HCT116 (cell line): ENCODE data around the gene HESX1. TPM values are rescaled to one million over a fixed set of nuclear protein-coding genes. Genes with fewer than 3 reads are reported as not detected.

Experiments
- ATAC-seq: fragments of 200-7000 bp; cut with Tn5 transposase; 2 replicates; pipeline ENCODE4 v1.9.1; 2020; ENCODE audit warnings: mild to moderate bottlenecking, moderate library complexity
- BruUV-seq: library from RNA; stranded (reverse); fragments of 400-500 nt; replicated peaks from 2 replicates; lab custom pipeline; 2021; lab: Mats Ljungman, UMichigan
- CTCF ChIA-PET: fragments of 300-600 bp; sonication (Branson Sonifier 250); formaldehyde crosslinking; loops from one replicate; lab custom pipeline; 2021; ENCODE audit warnings: antibody characterized with exemption; lab: Charles Lee
- POLR2A ChIA-PET: fragments of 300-600, 350-600 bp; sonication (Branson Sonifier 250); formaldehyde crosslinking; loops from one replicate; lab custom pipeline; 2021; ENCODE audit warnings: antibody characterized with exemption; lab: Charles Lee
- RAD21 ChIA-PET, 2 experiments: fragments of 300-600 bp; sonication (Branson Sonifier 250); formaldehyde crosslinking; loops; one replicate each; lab custom pipeline; 2023; ENCODE audit warnings: low total read pairs in 2 of 2; ENCODE audit not compliant: uncharacterized antibody in 2 of 2, unreplicated experiment in 2 of 2, low non-redundant PET in 1 of 2; lab: Charles Lee
- DNase-seq: peaks from one replicate; pipeline ENCODE4 v3.0.0-alpha.2; 2010; ENCODE audit warnings: low read depth, low spot score
- H2AFZ ChIP-seq: fragments of 200-600 bp; shearing (Covaris generic), sonication (generic); 2 replicates; pipeline ENCODE4 v1.6.1; 2017; ENCODE audit warnings: low read depth, mixed run types, mixed read lengths, antibody characterized with exemption, low read length; ENCODE audit not compliant: poor library complexity, severe bottlenecking
- H3K27ac ChIP-seq: 2 replicates; pipeline ENCODE4 v1.5.1; 2012; ENCODE audit warnings: low read depth, low read length
- H3K27me3 ChIP-seq: fragments of 200-600 bp; sonication (generic); 2 replicates; pipeline ENCODE4 v1.6.1; 2016; ENCODE audit warnings: mixed run types, low read length, mixed read lengths; ENCODE audit not compliant: insufficient read depth
- H3K36me3 ChIP-seq, 2 experiments: fragments of 200-500 bp in 1 of 2; fragments of 200-600 bp in 1 of 2; sonication (Bioruptor generic) in 1 of 2; sonication (generic) in 1 of 2; 2 replicates each; pipeline versions ENCODE4 v1.5.1 to v1.6.1; 2014 to 2016; ENCODE audit warnings: low read length in 2 of 2, inconsistent platforms in 1 of 2, mixed read lengths in 1 of 2, mixed run types in 1 of 2; ENCODE audit not compliant: insufficient read depth in 2 of 2, control insufficient read depth in 1 of 2
- H3K4me1 ChIP-seq, 2 experiments: fragments of 200-600 bp in 1 of 2; sonication (generic) in 1 of 2; 2 replicates each; pipeline versions ENCODE4 v1.5.1 to v1.6.1; 2012 to 2017; ENCODE audit warnings: low read length in 2 of 2, inconsistent platforms in 1 of 2, mild to moderate bottlenecking in 1 of 2, mixed read lengths in 1 of 2, mixed run types in 1 of 2, moderate library complexity in 1 of 2; ENCODE audit not compliant: insufficient read depth in 2 of 2, control insufficient read depth in 1 of 2
- H3K4me2 ChIP-seq: fragments of 200-600 bp; sonication (generic); 2 replicates; pipeline ENCODE4 v1.6.1; 2017; ENCODE audit warnings: mixed run types, low read length, mixed read lengths
- H3K4me3 ChIP-seq, 2 experiments: fragments of 200-600 bp in 1 of 2; sonication (generic) in 1 of 2; replicated peaks in 1 of 2; 2 replicates each; pipeline ENCODE4 v1.5.1; 2011 to 2016; ENCODE audit warnings: low read length in 2 of 2, control low read depth in 1 of 2, low read depth in 1 of 2, mild to moderate bottlenecking in 1 of 2, mixed read lengths in 1 of 2, mixed run types in 1 of 2
- H3K79me2 ChIP-seq: fragments of 200-600 bp; sonication (generic); 2 replicates; pipeline ENCODE4 v1.6.1; 2017; ENCODE audit warnings: mild to moderate bottlenecking, mixed run types, low read length, moderate library complexity, mixed read lengths; ENCODE audit not compliant: insufficient read depth
- H3K9ac ChIP-seq: fragments of 200-600 bp; sonication (generic); 2 replicates; pipeline ENCODE4 v1.6.1; 2016; ENCODE audit warnings: low read length, mixed read lengths
- H3K9me2 ChIP-seq: fragments of 200-600 bp; sonication (generic), shearing (Covaris generic); 2 replicates; pipeline ENCODE4 v1.6.1; 2017; ENCODE audit warnings: mixed run types, mild to moderate bottlenecking, moderate library complexity; ENCODE audit not compliant: insufficient read depth
- H3K9me3 ChIP-seq, 2 experiments: fragments of 200-500 bp in 1 of 2; fragments of 200-600 bp in 1 of 2; sonication (Bioruptor generic) in 1 of 2; sonication (generic) in 1 of 2; 2 replicates each; pipeline ENCODE4 v1.6.1; 2014 to 2017; ENCODE audit warnings: low read length in 2 of 2, mixed read lengths in 2 of 2, inconsistent platforms in 1 of 2, low read depth in 1 of 2, mild to moderate bottlenecking in 1 of 2, mixed run types in 1 of 2, moderate library complexity in 1 of 2; ENCODE audit not compliant: control insufficient read depth in 1 of 2, insufficient read depth in 1 of 2
- H4K20me1 ChIP-seq: fragments of 200-600 bp; sonication (generic), shearing (Covaris generic); 2 replicates; pipeline ENCODE4 v1.6.1; 2017; ENCODE audit warnings: mixed run types, mild to moderate bottlenecking, moderate library complexity; ENCODE audit not compliant: insufficient read depth
- CBX3 ChIP-seq: IDR thresholded peaks from 2 replicates; pipeline ENCODE4 v1.6.1; 2012; ENCODE audit warnings: low read depth
- CEBPB ChIP-seq: IDR thresholded peaks from 2 replicates; pipeline ENCODE4 v1.6.1; 2012; ENCODE audit warnings: low read depth
- EGR1 ChIP-seq: IDR thresholded peaks from 2 replicates; pipeline ENCODE4 v1.6.1; 2012; ENCODE audit warnings: low read depth
- EZH2 ChIP-seq: fragments of 200-600 bp; sonication (generic); IDR thresholded peaks from 2 replicates; pipeline ENCODE4 v1.6.1; 2017; ENCODE audit warnings: antibody characterized with exemption, mixed run types
- EZH2phosphoT487 ChIP-seq: fragments of 200-600 bp; IDR thresholded peaks from 2 replicates; pipeline ENCODE4 v1.6.1; 2018; ENCODE audit warnings: antibody characterized with exemption, borderline replicate concordance
- POLR2A ChIP-seq: IDR thresholded peaks from 2 replicates; pipeline ENCODE4 v1.7.0; 2011; ENCODE audit warnings: borderline replicate concordance; ENCODE audit not compliant: insufficient read depth, insufficient read length; ENCODE audit errors: extremely low read depth
- POLR2AphosphoS5 ChIP-seq: IDR thresholded peaks from 2 replicates; pipeline ENCODE4 v1.6.1; 2011; ENCODE audit warnings: mild to moderate bottlenecking, low read depth, low read length, moderate library complexity
- RAD21 ChIP-seq: IDR thresholded peaks from 2 replicates; pipeline ENCODE4 v1.6.1; 2012; ENCODE audit warnings: low read depth, mild to moderate bottlenecking
- REST ChIP-seq: IDR thresholded peaks from 2 replicates; pipeline ENCODE4 v1.6.1; 2012; ENCODE audit warnings: low read depth
- SIN3A ChIP-seq: IDR thresholded peaks from 2 replicates; pipeline ENCODE4 v1.6.1; 2012; ENCODE audit warnings: low read depth
- SP1 ChIP-seq: IDR thresholded peaks from 2 replicates; pipeline ENCODE4 v1.6.1; 2012; ENCODE audit warnings: low read depth
- SRF ChIP-seq: IDR thresholded peaks from 2 replicates; pipeline ENCODE4 v1.6.1; 2012; ENCODE audit warnings: low read depth
- TCF7L2 ChIP-seq: IDR thresholded peaks from 2 replicates; pipeline ENCODE4 v1.7.0; 2011; ENCODE audit warnings: borderline replicate concordance, inconsistent platforms; ENCODE audit not compliant: insufficient read depth, insufficient read length; ENCODE audit errors: extremely low read depth
- YY1 ChIP-seq: IDR thresholded peaks from 2 replicates; pipeline ENCODE4 v1.6.1; 2011; ENCODE audit warnings: low read length, low read depth, moderate library complexity, mild to moderate bottlenecking; ENCODE audit not compliant: insufficient replicate concordance; ENCODE audit errors: extremely low read depth
- ZNF274 ChIP-seq: fragments of 200-500 bp; sonication (Bioruptor generic); IDR thresholded peaks from 2 replicates; pipeline ENCODE4 v1.6.1; 2014; ENCODE audit warnings: mild to moderate bottlenecking, low read depth, low read length, inconsistent platforms
- intact Hi-C: fragments of 100-400 bp; cut with micrococcal nuclease; formaldehyde crosslinking; loops from 2 replicates; pipeline ENCODE4 v1.10.0; 2022
- total RNA-seq: library from RNA; stranded (reverse); gene quantifications from one replicate; pipeline ENCODE4 v1.2.1, GENCODE V29; 2021; ENCODE audit not compliant: unreplicated experiment
- TF ChIP-seq, protein P1 (sequence below): IDR thresholded peaks from 2 replicates; pipeline ENCODE4 v1.6.1; 2012

Gene HESX1
- total RNA-seq, 1 experiment from 2014 or later = 2.1 TPM

DNA sequence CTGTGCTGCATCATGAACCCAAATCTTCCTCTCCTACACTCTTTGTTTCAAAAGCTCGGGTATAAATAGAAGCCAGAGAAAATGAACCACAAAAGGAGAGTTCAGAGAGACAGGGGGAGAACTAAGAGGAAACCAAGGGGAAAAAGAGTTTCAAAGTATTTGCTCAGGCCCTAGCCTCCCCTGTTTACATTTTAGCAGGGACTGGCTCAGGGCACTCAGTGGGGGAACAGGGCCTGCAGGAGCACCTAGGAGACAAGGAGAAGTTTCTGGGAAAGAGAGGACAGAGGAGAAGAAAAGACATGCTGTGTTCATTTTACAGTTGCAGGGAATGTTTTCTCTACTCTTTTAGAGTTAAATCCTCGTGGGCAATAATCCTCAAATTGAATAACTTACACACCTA lies 26.1 kb downstream of the HESX1 start:
- H3K27ac ChIP-seq = no peak overlapping the region
- no peaks in the 10 kb centered on the region for H3K79me2 ChIP-seq
- no peak for TF ChIP-seq ZNF274
- no peak for TF ChIP-seq SP1
- CTCF ChIA-PET = no interaction called here
- intact Hi-C loops = loop anchor here (5.0 to 10.0 kb wide), 4 partner anchors 54 to 681 kb away; partner anchors contain the start of gene APPL1
- H3K4me3 ChIP-seq = no peak overlapping the region
- H3K9me2 ChIP-seq = no peaks in the 10 kb centered on the region
- H2AFZ ChIP-seq = no peak overlapping the region
- peaks cover 0 to 15% of the 10 kb centered on the region in 2 experiments; a peak in 3 of 4 replicates for H3K4me1 ChIP-seq
- H3K27me3 ChIP-seq = no peaks in the 10 kb centered on the region
- DNase-seq (no peak), ATAC-seq (no peak)
- BruUV-seq = no TSS peak
- no peaks in the 10 kb centered on the region for H4K20me1 ChIP-seq
- no peaks in the 10 kb centered on the region for H3K36me3 ChIP-seq
- RAD21 ChIA-PET = no interaction called here
- H3K9me3 ChIP-seq = no peaks in the 10 kb centered on the region
- POLR2A ChIA-PET = interaction anchor here (1.0 kb wide), 1 partner anchor 54 kb away, joined by 3 read pairs; the partner anchor contains the start of gene APPL1
- no peak overlapping the region for H3K9ac ChIP-seq
- H3K4me2 ChIP-seq = no peak overlapping the region

DNA sequence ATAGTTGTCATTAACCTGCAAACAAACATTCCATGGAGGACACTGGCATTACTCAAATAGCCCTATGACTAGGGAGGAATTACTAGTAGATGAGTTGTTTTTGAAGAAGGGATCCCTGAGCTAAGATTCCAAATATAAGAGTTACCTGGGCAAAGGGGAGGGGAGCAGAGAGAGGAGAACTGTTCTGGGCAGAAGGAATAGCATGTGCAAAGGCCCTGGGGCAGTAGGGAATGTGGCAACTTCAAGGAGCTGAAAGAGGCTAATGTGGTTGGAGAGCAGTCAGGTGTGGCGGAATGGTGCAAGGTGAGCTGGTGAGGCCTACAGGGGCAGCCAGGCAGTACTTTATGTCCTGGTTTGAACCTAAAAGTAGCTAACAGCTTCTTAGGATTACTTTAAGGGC lies 28.8 kb downstream of the HESX1 start:
- DNase-seq = no peak
- intact Hi-C loops = loop anchor here (1.0 to 10.0 kb wide), 5 partner anchors 56 to 684 kb away; partner anchors contain the start of gene APPL1
- ChIA-PET POLR2A (no interaction called here), CTCF (no interaction called here), RAD21 (no interaction called here)
- Histone ChIP-seq H3K9me2 (no peaks in the 10 kb centered on the region), H3K27me3 (no peaks in the 10 kb centered on the region), H3K4me1 (peaks cover 0 to 15% of the 10 kb centered on the region in 2 experiments; a peak in 3 of 4 replicates), H3K9ac (no peak overlapping the region), H3K4me3 (no peak overlapping the region), H4K20me1 (no peaks in the 10 kb centered on the region), H3K4me2 (peak overlapping the region; percentile 96), H3K27ac (no peak overlapping the region), H3K36me3 (no peaks in the 10 kb centered on the region), H3K79me2 (no peaks in the 10 kb centered on the region), H3K9me3 (no peaks in the 10 kb centered on the region), H2AFZ (peak overlapping the region; percentile 98)
- BruUV-seq = no TSS peak
- no peak for ATAC-seq
- no peak for TF ChIP-seq EGR1
- no peak for TF ChIP-seq CEBPB
- TF ChIP-seq EZH2phosphoT487 = no peak
- TF ChIP-seq, protein P1, sequence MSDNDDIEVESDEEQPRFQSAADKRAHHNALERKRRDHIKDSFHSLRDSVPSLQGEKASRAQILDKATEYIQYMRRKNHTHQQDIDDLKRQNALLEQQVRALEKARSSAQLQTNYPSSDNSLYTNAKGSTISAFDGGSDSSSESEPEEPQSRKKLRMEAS = no peak
- no peak for TF ChIP-seq TCF7L2
- TF ChIP-seq POLR2AphosphoS5 = no peak
- TF ChIP-seq POLR2A = no peak
- TF ChIP-seq EZH2 = no peak
- TF ChIP-seq REST = no peak
- TF ChIP-seq CBX3 = no peak
- TF ChIP-seq YY1 = no peak
- TF ChIP-seq SIN3A = no peak
- no peak for TF ChIP-seq SRF
- no peak for TF ChIP-seq RAD21
